Smooth muscle cell (in vitro differentiated cells): ENCODE results near the gene FBXL15. TPM values are rescaled to one million over a fixed set of nuclear protein-coding genes. Genes with fewer than 3 reads are reported as not detected.

Experiments used
- DNase-seq: peaks from one replicate; lab custom pipeline; 2025; ENCODE audit not compliant: unreplicated experiment; lab: John Stamatoyannopoulos, UW
- H2AFZ ChIP-seq: fragments of 200-600 bp; sonication (generic); 2 replicates; pipeline ENCODE4 v1.6.0; 2016; ENCODE audit warnings: antibody characterized with exemption, low read depth, mild to moderate bottlenecking
- H3F3A ChIP-seq: fragments of 200-600 bp; sonication (generic); 2 replicates; pipeline ENCODE4 v1.6.0; 2017; ENCODE audit warnings: antibody characterized with exemption, low read depth
- H3K27ac ChIP-seq: fragments of 200-600 bp; sonication (generic); 2 replicates; pipeline ENCODE4 v1.5.1; 2016; ENCODE audit warnings: low read depth, mild to moderate bottlenecking
- H3K27me3 ChIP-seq: fragments of 200-600 bp; sonication (generic); 2 replicates; pipeline ENCODE4 v1.6.1; 2016; ENCODE audit warnings: low read depth, mild to moderate bottlenecking
- H3K36me3 ChIP-seq: fragments of 200-600 bp; sonication (generic); 2 replicates; pipeline ENCODE4 v1.5.1; 2016; ENCODE audit warnings: low read depth
- H3K4me1 ChIP-seq: fragments of 200-600 bp; sonication (generic); 2 replicates; pipeline ENCODE4 v1.5.1; 2016; ENCODE audit warnings: low read depth
- H3K4me2 ChIP-seq: fragments of 200-600 bp; sonication (generic); 2 replicates; pipeline ENCODE4 v1.6.0; 2016; ENCODE audit warnings: mild to moderate bottlenecking
- H3K4me3 ChIP-seq: fragments of 200-600 bp; sonication (generic); 2 replicates; pipeline ENCODE4 v1.5.1; 2016; ENCODE audit warnings: mild to moderate bottlenecking
- H3K79me2 ChIP-seq: fragments of 200-600 bp; sonication (generic); 2 replicates; pipeline ENCODE4 v1.6.0; 2016; ENCODE audit warnings: low read depth, mild to moderate bottlenecking
- H3K9ac ChIP-seq: fragments of 200-600 bp; sonication (generic); 2 replicates; pipeline ENCODE4 v1.6.0; 2016; ENCODE audit warnings: low read depth
- H3K9me3 ChIP-seq: fragments of 200-600 bp; sonication (generic); replicated peaks from 2 replicates; pipeline ENCODE4 v1.5.1; 2016; ENCODE audit warnings: low read depth
- H4K20me1 ChIP-seq: fragments of 200-600 bp; sonication (generic); 2 replicates; pipeline ENCODE4 v1.6.0; 2016; ENCODE audit warnings: low read depth
- WGBS: methylation state at CpG from one replicate; pipeline ENCODE4 v1.1.7; 2016; ENCODE audit warnings: low lambda C conversion rate; 5-methylcytosine and 5-hydroxymethylcytosine counted together
- polyA plus RNA-seq: library from polyadenylated mRNA; unstranded; fragments of >200 nt; fragmentation: Nextera tagmentation; extraction: Ambion mirVana; gene quantifications from 2 replicates; pipeline ENCODE4 v1.2.1, GENCODE V29; 2016
- total RNA-seq: library from RNA; depleted of rRNA; stranded (reverse); fragments of >200 nt; gene quantifications from 2 replicates; pipeline ENCODE4 v1.2.3, GENCODE V29; 2014
- TF ChIP-seq, protein P1 (sequence below): fragments of 200-600 bp; sonication (generic); IDR thresholded peaks from 2 replicates; pipeline ENCODE4 v1.5.1; 2017; ENCODE audit warnings: borderline replicate concordance, mild to moderate bottlenecking, antibody characterized with exemption; ENCODE audit not compliant: insufficient read depth, poor library complexity, severe bottlenecking

Gene FBXL15, protein sequence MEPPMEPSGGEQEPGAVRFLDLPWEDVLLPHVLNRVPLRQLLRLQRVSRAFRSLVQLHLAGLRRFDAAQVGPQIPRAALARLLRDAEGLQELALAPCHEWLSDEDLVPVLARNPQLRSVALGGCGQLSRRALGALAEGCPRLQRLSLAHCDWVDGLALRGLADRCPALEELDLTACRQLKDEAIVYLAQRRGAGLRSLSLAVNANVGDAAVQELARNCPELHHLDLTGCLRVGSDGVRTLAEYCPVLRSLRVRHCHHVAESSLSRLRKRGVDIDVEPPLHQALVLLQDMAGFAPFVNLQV
- 8.2 and 14.1 TPM in 2 replicates for total RNA-seq
- polyA plus RNA-seq, result 27.9 and 29.0 TPM in 2 replicates

GRCh38 chr10:102420714-102421506, at the start of gene FBXL15:
Gene FBXL15 (plus strand): TSS chr10:102420836. CDS start chr10:102421130, 294 bp downstream.
- H3K36me3 ChIP-seq, result no peaks in the 10 kb centered on the region
- peak within 1 kb of the TSS; percentile 97 for H2AFZ ChIP-seq
- peak within 1 kb of the TSS; percentile 98 for H3K4me2 ChIP-seq
- H3K9me3 ChIP-seq, result no peaks in the 10 kb centered on the region
- H3K9ac ChIP-seq, result peak within 1 kb of the TSS; percentile 51
- H3K4me1 ChIP-seq, result peaks cover 20% of the 10 kb centered on the region
- peaks cover 5% of the 10 kb centered on the region for H3K79me2 ChIP-seq
- H4K20me1 ChIP-seq, result peaks cover 9% of the 10 kb centered on the region
- H3K4me3 ChIP-seq, result peak within 1 kb of the TSS; percentile 86
- WGBS, result 1% methylated on average over 59 of the region's 66 CpGs
- H3K27ac ChIP-seq, result peak within 1 kb of the TSS; percentile 58
- peaks cover 11% of the 10 kb centered on the region for H3F3A ChIP-seq
- peak; percentile 96 for DNase-seq
- TF ChIP-seq, protein P1, sequence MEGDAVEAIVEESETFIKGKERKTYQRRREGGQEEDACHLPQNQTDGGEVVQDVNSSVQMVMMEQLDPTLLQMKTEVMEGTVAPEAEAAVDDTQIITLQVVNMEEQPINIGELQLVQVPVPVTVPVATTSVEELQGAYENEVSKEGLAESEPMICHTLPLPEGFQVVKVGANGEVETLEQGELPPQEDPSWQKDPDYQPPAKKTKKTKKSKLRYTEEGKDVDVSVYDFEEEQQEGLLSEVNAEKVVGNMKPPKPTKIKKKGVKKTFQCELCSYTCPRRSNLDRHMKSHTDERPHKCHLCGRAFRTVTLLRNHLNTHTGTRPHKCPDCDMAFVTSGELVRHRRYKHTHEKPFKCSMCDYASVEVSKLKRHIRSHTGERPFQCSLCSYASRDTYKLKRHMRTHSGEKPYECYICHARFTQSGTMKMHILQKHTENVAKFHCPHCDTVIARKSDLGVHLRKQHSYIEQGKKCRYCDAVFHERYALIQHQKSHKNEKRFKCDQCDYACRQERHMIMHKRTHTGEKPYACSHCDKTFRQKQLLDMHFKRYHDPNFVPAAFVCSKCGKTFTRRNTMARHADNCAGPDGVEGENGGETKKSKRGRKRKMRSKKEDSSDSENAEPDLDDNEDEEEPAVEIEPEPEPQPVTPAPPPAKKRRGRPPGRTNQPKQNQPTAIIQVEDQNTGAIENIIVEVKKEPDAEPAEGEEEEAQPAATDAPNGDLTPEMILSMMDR, result no peak
- H3K27me3 ChIP-seq, result peaks cover 23% of the 10 kb centered on the region

GRCh38 chr10:102371295-102371694, 49.3 kb upstream of the FBXL15 start:
- H3K9ac ChIP-seq, result no peak overlapping the region
- H3K79me2 ChIP-seq, result no peaks in the 10 kb centered on the region
- TF ChIP-seq, protein P1, result no peak
- no peaks in the 10 kb centered on the region for H3K27me3 ChIP-seq
- H2AFZ ChIP-seq, result no peak overlapping the region
- 100% methylated on average over 2 of the region's 2 CpGs for WGBS
- no peak overlapping the region for H3K4me3 ChIP-seq
- peaks cover 28% of the 10 kb centered on the region for H4K20me1 ChIP-seq
- H3K4me1 ChIP-seq, result no peaks in the 10 kb centered on the region
- peaks cover 25% of the 10 kb centered on the region for H3K36me3 ChIP-seq
- no peaks in the 10 kb centered on the region for H3K9me3 ChIP-seq
- no peak overlapping the region for H3K4me2 ChIP-seq
- no peak overlapping the region for H3K27ac ChIP-seq
- no peak for DNase-seq
- H3F3A ChIP-seq, result no peaks in the 10 kb centered on the region

- DNase-seq, result no peak
- H3K36me3 ChIP-seq, result peaks cover 19% of the 10 kb centered on the region
- H3K79me2 ChIP-seq, result no peaks in the 10 kb centered on the region
- no peak overlapping the region for H3K9ac ChIP-seq
- 95% methylated on average over 7 of the region's 7 CpGs for WGBS
- no peaks in the 10 kb centered on the region for H3K4me1 ChIP-seq
- H3K9me3 ChIP-seq, result no peaks in the 10 kb centered on the region
- no peak overlapping the region for H3K4me3 ChIP-seq
- no peaks in the 10 kb centered on the region for H3K27me3 ChIP-seq
- H4K20me1 ChIP-seq, result peaks cover 13% of the 10 kb centered on the region
- TF ChIP-seq, protein P1, result peak; percentile 9
- no peaks in the 10 kb centered on the region for H3F3A ChIP-seq
- no peak overlapping the region for H3K4me2 ChIP-seq
- no peak overlapping the region for H2AFZ ChIP-seq
- H3K27ac ChIP-seq, result no peak overlapping the region
Observed at GRCh38 chr10:102375250-102375649, 45.4 kb upstream of the FBXL15 start.
